ENCODE measurements around the gene ELOVL6.
"Not testable (repeated sequence)": the region's sequence is repeated elsewhere in the genome, so short reads cannot be mapped to it uniquely, and the experiment has no call there.

Gene ELOVL6, protein sequence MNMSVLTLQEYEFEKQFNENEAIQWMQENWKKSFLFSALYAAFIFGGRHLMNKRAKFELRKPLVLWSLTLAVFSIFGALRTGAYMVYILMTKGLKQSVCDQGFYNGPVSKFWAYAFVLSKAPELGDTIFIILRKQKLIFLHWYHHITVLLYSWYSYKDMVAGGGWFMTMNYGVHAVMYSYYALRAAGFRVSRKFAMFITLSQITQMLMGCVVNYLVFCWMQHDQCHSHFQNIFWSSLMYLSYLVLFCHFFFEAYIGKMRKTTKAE

GRCh38 chr4:110198435-110199416, at the start of gene ELOVL6:
Gene ELOVL6 (minus strand): TSS chr4:110198615. CDS start chr4:110198335, 280 bp downstream.
- DNase-seq (ENCODE audit: insufficient read length, low spot score) (peak; percentile 35), FAIRE-seq (no peak)
- no peak for TF ChIP-seq CTCF (IDR thresholded peaks at IDR 0.05; ENCODE audit: insufficient read depth, missing control alignments)

DNA sequence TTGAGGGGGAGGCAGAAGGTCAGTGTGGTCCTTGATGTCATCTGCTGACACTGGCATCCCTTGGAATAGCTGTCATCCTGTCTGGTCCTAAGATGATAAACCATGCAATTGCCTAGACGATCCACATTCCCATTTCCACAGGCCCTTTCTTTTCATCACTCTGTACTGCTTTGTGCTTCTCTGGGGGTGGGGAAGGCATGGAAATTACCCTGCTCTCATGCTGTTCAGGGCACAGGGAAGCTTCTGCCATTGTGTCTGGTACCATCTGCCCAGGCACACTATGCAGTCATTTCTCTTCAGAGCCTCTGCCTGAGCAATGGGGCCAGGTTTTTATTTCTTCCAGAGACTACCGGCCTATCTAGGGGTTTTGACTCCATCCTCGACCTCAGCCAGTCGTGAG, 49.7 kb upstream of the ELOVL6 start:
- no peak for TF ChIP-seq CTCF (IDR thresholded peaks at IDR 0.05; ENCODE audit: insufficient read depth, missing control alignments)
- DNase-seq (ENCODE audit: insufficient read length, low spot score) (no peak), FAIRE-seq (no peak)

GRCh38 chr4:110247591-110247990, 49.2 kb upstream of the ELOVL6 start:
- DNase-seq (ENCODE audit: insufficient read length, low spot score) (no peak), FAIRE-seq (no peak)
- no peak for TF ChIP-seq CTCF (IDR thresholded peaks at IDR 0.05; ENCODE audit: insufficient read depth, missing control alignments)

DNA sequence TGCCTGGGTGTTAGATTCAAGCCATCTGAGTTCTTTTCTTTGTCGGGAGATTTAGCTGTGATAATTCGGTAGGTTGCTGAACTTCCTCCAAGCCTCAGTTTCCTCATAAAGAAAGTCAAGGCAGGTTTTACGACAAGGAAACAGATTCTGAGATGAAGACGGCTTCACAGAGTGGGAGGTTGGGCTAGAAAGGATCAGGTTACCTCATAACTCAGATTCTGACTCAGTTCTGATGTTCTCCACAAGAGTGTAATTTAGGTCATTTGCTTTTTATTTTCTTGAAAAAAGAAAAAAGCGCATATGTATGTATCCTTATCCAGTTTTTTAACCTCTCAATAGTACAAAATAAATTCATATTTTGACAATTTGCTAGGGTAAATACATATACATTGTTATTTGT, 47.2 kb upstream of the ELOVL6 start:
- DNase-seq (ENCODE audit: insufficient read length, low spot score) (no peak), FAIRE-seq (no peak)
- no peak for TF ChIP-seq CTCF (IDR thresholded peaks at IDR 0.05; ENCODE audit: insufficient read depth, missing control alignments)

DNA sequence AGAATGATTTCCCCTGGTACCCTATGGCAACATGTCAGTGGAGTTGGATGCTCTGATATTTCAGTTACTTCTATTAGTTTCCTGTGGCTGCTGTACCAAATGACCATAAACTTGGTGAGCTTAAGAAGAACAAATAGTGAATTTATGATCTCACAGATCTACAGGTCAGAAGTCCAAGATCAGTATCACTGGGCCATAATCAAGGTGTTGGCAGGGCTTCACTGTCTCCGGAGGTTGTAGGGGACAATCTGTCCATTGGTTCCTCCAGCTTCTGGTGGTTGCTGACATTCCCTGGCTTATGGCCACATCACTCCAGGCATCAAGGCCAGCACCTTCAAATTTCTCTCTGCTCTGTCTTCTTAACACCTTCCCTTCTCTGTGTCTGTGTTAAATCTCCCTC, 37.9 kb upstream of the ELOVL6 start:
- FAIRE-seq (no peak), DNase-seq (ENCODE audit: insufficient read length, low spot score) (no peak)
- no peak for TF ChIP-seq CTCF (IDR thresholded peaks at IDR 0.05; ENCODE audit: insufficient read depth, missing control alignments)

DNA sequence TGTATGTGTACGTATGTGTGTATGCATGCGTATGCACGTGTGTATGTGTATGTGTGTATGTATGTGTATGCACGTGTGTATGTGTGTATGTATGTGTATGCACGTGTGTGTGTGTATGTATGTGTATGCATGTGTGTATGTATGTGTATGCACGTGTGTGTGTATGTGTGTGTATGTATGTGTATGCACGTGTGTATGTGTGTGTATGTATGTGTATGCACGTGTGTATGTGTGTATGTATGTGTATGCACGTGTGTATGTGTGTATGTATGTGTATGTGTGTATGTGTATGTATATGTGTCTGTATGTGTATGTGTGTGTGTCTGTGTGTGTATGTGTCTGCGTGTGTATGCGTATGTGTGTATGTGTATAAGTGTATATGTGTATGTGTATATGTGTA, 35.2 kb upstream of the ELOVL6 start:
- not testable (repeated sequence) for FAIRE-seq; DNase-seq (ENCODE audit: insufficient read length, low spot score)

DNA sequence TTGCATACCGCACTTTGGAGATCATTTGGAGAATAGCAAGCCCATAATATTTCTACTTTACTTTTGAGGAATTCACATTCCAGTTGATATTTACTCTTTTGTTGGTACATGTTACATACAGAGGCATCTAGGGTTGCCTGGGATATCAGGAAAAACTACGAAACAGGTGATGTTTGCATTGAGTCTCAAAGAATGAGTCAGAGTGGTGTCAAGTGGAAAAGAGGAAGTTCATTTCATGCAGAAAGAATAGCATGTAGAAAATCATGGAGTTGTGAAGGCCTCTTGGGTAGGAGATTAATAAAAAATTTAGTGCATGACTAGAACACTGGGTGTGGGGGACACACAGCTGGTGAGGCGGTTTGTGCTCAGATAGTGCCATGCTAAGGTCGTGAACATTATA, 33.5 kb upstream of the ELOVL6 start:
- no peak for DNase-seq (ENCODE audit: insufficient read length, low spot score)

More for the DNA sequence above, 33.5 kb upstream of the ELOVL6 start:
- no peak for TF ChIP-seq CTCF (IDR thresholded peaks at IDR 0.05; ENCODE audit: insufficient read depth, missing control alignments)
- FAIRE-seq, result no peak

Measured in D721Med (cell line).